ENCODE measurements around the gene PTGDS.

DNA sequence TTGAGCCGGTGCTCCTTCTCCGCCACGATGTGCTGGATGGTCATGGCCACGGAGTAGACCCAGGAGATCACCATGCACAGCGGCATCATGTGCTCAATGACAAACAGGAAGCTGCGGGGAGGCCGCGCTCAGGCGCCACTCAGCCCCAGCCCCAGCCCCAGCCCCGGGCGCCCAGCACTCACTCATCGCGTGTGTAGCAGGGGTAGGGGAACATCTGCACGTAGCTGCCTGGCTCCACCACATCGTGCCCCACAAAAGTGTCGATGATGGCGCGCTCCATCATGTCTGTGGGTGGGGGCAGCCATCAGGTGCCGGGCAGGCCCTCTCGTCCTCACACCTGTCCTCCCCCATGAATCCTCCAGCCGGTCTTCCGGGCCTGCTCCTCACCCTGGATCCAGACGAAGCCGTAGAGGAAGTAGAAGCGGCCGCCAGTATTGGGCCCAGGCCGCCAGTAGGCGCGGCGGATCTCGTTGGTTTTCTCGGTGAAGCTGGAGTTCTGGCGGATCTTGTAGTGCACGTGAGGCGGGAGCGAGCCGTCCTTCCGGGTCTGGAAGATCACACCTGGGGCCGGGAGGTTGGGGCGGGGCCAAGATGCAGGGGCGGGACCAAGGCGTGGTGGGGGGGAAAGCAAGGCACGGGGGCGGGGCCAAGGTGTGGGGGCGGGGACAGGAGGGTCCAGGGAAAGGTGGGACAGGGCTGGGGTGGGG is 40.6 kb downstream of the PTGDS start:
- TF ChIP-seq, protein P1, sequence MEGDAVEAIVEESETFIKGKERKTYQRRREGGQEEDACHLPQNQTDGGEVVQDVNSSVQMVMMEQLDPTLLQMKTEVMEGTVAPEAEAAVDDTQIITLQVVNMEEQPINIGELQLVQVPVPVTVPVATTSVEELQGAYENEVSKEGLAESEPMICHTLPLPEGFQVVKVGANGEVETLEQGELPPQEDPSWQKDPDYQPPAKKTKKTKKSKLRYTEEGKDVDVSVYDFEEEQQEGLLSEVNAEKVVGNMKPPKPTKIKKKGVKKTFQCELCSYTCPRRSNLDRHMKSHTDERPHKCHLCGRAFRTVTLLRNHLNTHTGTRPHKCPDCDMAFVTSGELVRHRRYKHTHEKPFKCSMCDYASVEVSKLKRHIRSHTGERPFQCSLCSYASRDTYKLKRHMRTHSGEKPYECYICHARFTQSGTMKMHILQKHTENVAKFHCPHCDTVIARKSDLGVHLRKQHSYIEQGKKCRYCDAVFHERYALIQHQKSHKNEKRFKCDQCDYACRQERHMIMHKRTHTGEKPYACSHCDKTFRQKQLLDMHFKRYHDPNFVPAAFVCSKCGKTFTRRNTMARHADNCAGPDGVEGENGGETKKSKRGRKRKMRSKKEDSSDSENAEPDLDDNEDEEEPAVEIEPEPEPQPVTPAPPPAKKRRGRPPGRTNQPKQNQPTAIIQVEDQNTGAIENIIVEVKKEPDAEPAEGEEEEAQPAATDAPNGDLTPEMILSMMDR (IDR thresholded peaks at IDR 0.05) = no peak
- TF ChIP-seq POLR2A (IDR thresholded peaks at IDR 0.05) = no peak

Data from adrenal gland (tissue), 5 donors.